ENCODE measurements around the gene VSNL1.

DNA sequence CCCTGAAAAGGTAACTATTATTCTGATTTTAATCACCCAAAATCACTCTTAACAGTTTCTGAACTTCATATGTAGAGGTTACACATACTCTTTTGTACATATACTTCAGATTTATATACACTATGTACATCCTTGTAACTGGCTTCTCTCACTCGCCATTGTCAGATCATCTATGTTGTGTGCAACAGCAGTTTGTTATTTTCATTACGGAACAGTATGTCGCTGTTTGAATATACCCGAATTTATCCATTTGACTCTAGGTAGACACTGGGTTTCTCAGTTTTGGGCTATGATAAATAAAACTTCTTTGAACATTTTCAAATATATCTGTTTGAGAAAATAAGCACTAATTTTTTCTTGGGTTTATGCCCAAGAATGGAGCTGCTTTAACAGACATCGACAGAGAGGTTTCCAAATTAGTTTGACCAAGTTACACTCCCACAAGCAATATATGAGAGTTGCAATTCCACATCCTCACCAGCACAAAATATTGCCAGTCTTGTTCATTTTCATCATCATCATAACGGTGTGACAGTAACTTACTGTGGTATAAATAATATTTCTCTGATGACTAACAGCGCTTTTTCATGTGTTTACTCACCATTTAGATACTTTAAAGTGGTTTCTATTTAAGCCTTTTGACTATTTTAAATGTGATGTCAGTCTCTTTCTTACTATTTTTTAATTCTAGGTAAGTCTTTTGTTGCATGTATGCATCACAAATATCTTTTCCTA is 132.3 kb downstream of the VSNL1 start:
- no peak for TF ChIP-seq ZFX (IDR thresholded peaks at IDR 0.05)
- TF ChIP-seq, protein P1, sequence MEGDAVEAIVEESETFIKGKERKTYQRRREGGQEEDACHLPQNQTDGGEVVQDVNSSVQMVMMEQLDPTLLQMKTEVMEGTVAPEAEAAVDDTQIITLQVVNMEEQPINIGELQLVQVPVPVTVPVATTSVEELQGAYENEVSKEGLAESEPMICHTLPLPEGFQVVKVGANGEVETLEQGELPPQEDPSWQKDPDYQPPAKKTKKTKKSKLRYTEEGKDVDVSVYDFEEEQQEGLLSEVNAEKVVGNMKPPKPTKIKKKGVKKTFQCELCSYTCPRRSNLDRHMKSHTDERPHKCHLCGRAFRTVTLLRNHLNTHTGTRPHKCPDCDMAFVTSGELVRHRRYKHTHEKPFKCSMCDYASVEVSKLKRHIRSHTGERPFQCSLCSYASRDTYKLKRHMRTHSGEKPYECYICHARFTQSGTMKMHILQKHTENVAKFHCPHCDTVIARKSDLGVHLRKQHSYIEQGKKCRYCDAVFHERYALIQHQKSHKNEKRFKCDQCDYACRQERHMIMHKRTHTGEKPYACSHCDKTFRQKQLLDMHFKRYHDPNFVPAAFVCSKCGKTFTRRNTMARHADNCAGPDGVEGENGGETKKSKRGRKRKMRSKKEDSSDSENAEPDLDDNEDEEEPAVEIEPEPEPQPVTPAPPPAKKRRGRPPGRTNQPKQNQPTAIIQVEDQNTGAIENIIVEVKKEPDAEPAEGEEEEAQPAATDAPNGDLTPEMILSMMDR (conservative IDR thresholded peaks at IDR 0.05) = no peak

Data from C4-2B (cell line).